DND-41 (cell line): ENCODE data around the gene DISC1.

Source experiments
- CTCF ChIP-seq: IDR thresholded peaks from 2 replicates; pipeline ENCODE4 v1.5.1; 2012; ENCODE audit warnings: borderline replicate concordance, low read length, moderate library complexity, mild to moderate bottlenecking; ENCODE audit not compliant: poor library complexity, severe bottlenecking; ENCODE audit errors: extremely low read depth
- EZH2 ChIP-seq: IDR thresholded peaks from 3 replicates; pipeline ENCODE4 v1.6.1; 2012; ENCODE audit warnings: borderline replicate concordance, low read depth, mild to moderate bottlenecking, moderate library complexity, low read length, inconsistent platforms; ENCODE audit not compliant: severe bottlenecking

- TF ChIP-seq CTCF (no peak), EZH2 (no peak)
Observed at GRCh38 chr1:231611851-231612250, 14.7 kb upstream of the DISC1 start.
